ENCODE measurements around the gene IL2RG. TPM values are rescaled to one million over a fixed set of nuclear protein-coding genes. Genes with fewer than 3 reads are reported as not detected.
A peak's percentile ranks its signal among the peaks of the same experiment; 100 is the strongest.

The IL2RG gene
- not detected for polyA plus RNA-seq (2013, experiment 1 of 2; ENCODE audit: insufficient read length)
- 0.43 TPM for polyA plus RNA-seq (2013, experiment 2 of 2; ENCODE audit: insufficient read length)

GRCh38 chrX:71111141-71111843, at the start of gene IL2RG:
IL2RG (minus strand) TSS chrX:71111577; CDS start chrX:71111539, 38 bp downstream.
- DNase-seq, result no peak

GRCh38 chrX:71160475-71160874, 49.1 kb upstream of the IL2RG start:
- no peak for DNase-seq

GRCh38 chrX:71159335-71159734, 48.0 kb upstream of the IL2RG start:
- DNase-seq, result no peak

GRCh38 chrX:71158603-71159002, 47.2 kb upstream of the IL2RG start:
- no peak for DNase-seq

- no peak for DNase-seq
These were observed 43.3 kb upstream of the IL2RG start for GRCh38 chrX:71154641-71155040.

- no peak for DNase-seq
These were observed 42.8 kb upstream of the IL2RG start for GRCh38 chrX:71154196-71154595.

- DNase-seq, result no peak
These were observed 40.0 kb upstream of the IL2RG start for GRCh38 chrX:71151366-71151765.

GRCh38 chrX:71148278-71148663, 36.9 kb upstream of the IL2RG start:
- DNase-seq, result no peak

- DNase-seq, result no peak
These were observed 36.3 kb upstream of the IL2RG start for GRCh38 chrX:71147496-71148277.

GRCh38 chrX:71144651-71145050, 33.3 kb upstream of the IL2RG start, which contains the start of gene NLGN3:
NLGN3 (plus strand) TSS chrX:71144841; CDS start chrX:71147750, 2,909 bp downstream.
- no peak for DNase-seq

GRCh38 chrX:71143508-71143907, 32.1 kb upstream of the IL2RG start:
- no peak for DNase-seq

- DNase-seq, result no peak
These were observed 29.1 kb upstream of the IL2RG start for GRCh38 chrX:71140440-71140839.

GRCh38 chrX:71131510-71131909, 20.1 kb upstream of the IL2RG start:
- DNase-seq, result no peak

- DNase-seq, result peak; percentile 50
These were observed 17.8 kb upstream of the IL2RG start for GRCh38 chrX:71128915-71129765.

- no peak for DNase-seq
These were observed 16.9 kb upstream of the IL2RG start for GRCh38 chrX:71128166-71128833.

- no peak for DNase-seq
These were observed 7.7 kb upstream of the IL2RG start for GRCh38 chrX:71118985-71119535.

GRCh38 chrX:71118032-71118984, 6.9 kb upstream of the IL2RG start, which contains the start of gene MED12:
MED12 (plus strand) TSS chrX:71118596; CDS start chrX:71118755, 159 bp downstream.
- DNase-seq, result peak; percentile 84

GRCh38 chrX:71117358-71117757, 6.0 kb upstream of the IL2RG start:
- DNase-seq, result no peak

GRCh38 chrX:71111921-71112431, 599 bp upstream of the IL2RG start:
- no peak for DNase-seq

- DNase-seq, result no peak
These were observed 2.3 kb downstream of the IL2RG start for GRCh38 chrX:71109051-71109450.

Data from fibroblast of skin of scalp (primary cell).